GM10266 (cell line): Measurements from ENCODE around the gene NTRK3.
"Not testable (repeated sequence)": the region's sequence is repeated elsewhere in the genome, so short reads cannot be mapped to it uniquely, and the experiment has no call there.

Source experiments
- DNase-seq: peaks from one replicate; pipeline ENCODE4 v3.0.0; 2012; ENCODE audit errors: extremely low spot score
- CTCF ChIP-seq: IDR thresholded peaks from 2 replicates; pipeline ENCODE4 v1.5.1; 2012; ENCODE audit warnings: mild to moderate bottlenecking, low read depth; ENCODE audit not compliant: control insufficient read depth, insufficient read depth; ENCODE audit errors: missing control alignments

Gene NTRK3

GRCh38 chr15:87841426-87841998, 415.0 kb downstream of the NTRK3 start:
- no peak for TF ChIP-seq CTCF
- DNase-seq: no peak

GRCh38 chr15:87835830-87836229, 420.7 kb downstream of the NTRK3 start:
- not testable (repeated sequence) for DNase-seq

- DNase-seq: not testable (repeated sequence)
Observed at GRCh38 chr15:87833333-87833732, 423.2 kb downstream of the NTRK3 start.

- no peak for TF ChIP-seq CTCF
- no peak for DNase-seq
Observed at GRCh38 chr15:87829332-87830050, 427.0 kb downstream of the NTRK3 start.

- DNase-seq: no peak
- no peak for TF ChIP-seq CTCF
Observed at GRCh38 chr15:87828608-87829007, 427.9 kb downstream of the NTRK3 start.

- no peak for TF ChIP-seq CTCF
- DNase-seq: no peak
Observed at GRCh38 chr15:87827131-87827530, 429.4 kb downstream of the NTRK3 start.

- DNase-seq: no peak
Observed at GRCh38 chr15:87826119-87826747, 430.3 kb downstream of the NTRK3 start.

GRCh38 chr15:87818756-87819155, 437.8 kb downstream of the NTRK3 start:
- no peak for DNase-seq
- TF ChIP-seq CTCF: no peak

More at GRCh38 chr15:87826119-87826747, 430.3 kb downstream of the NTRK3 start:
- TF ChIP-seq CTCF: no peak
